Measurements from ENCODE around the gene CSH2.

CSH2 gene

GRCh38 chr17:63830904-63831491, 42.5 kb downstream of the CSH2 start:
- Histone ChIP-seq H3K27me3 (no peaks in the 10 kb centered on the region), H3K4me3 (ENCODE audit: low read depth in 1 of 2, low read length in 1 of 2) (no peak overlapping the region), H3K4me1 (ENCODE audit: control insufficient read depth in 1 of 2, insufficient read depth in 1 of 2, low read depth in 1 of 2, low read length in 1 of 2) (peaks cover 31 to 41% of the 10 kb centered on the region in 2 experiments), H3K9me3 (no peaks in the 10 kb centered on the region), H3K36me3 (peaks cover 69% of the 10 kb centered on the region), H3K27ac (peak overlapping the region; percentile 5)
- no peak for TF ChIP-seq CTCF (IDR thresholded peaks at IDR 0.05)

GRCh38 chr17:63830278-63830677, 43.2 kb downstream of the CSH2 start:
- Histone ChIP-seq H3K36me3 (peaks cover 62% of the 10 kb centered on the region), H3K9me3 (no peaks in the 10 kb centered on the region), H3K27me3 (no peaks in the 10 kb centered on the region), H3K27ac (no peak overlapping the region), H3K4me1 (ENCODE audit: control insufficient read depth in 1 of 2, insufficient read depth in 1 of 2, low read depth in 1 of 2, low read length in 1 of 2) (peaks cover 36 to 47% of the 10 kb centered on the region in 2 experiments), H3K4me3 (ENCODE audit: low read depth in 1 of 2, low read length in 1 of 2) (no peak overlapping the region)
- no peak for TF ChIP-seq CTCF (IDR thresholded peaks at IDR 0.05)

GRCh38 chr17:63828936-63829335, 44.5 kb downstream of the CSH2 start:
- Histone ChIP-seq H3K4me3 (ENCODE audit: low read depth in 1 of 2, low read length in 1 of 2) (no peak overlapping the region), H3K27ac (no peak overlapping the region), H3K4me1 (ENCODE audit: control insufficient read depth in 1 of 2, insufficient read depth in 1 of 2, low read depth in 1 of 2, low read length in 1 of 2) (peaks cover 25 to 36% of the 10 kb centered on the region in 2 experiments), H3K27me3 (no peaks in the 10 kb centered on the region), H3K9me3 (no peaks in the 10 kb centered on the region), H3K36me3 (peaks cover 57% of the 10 kb centered on the region)
- TF ChIP-seq CTCF (IDR thresholded peaks at IDR 0.05), result no peak

- TF ChIP-seq CTCF (IDR thresholded peaks at IDR 0.05), result no peak
- Histone ChIP-seq H3K4me3 (ENCODE audit: low read depth in 1 of 2, low read length in 1 of 2) (peak overlapping the region; percentile 96), H3K4me1 (ENCODE audit: control insufficient read depth in 1 of 2, insufficient read depth in 1 of 2, low read depth in 1 of 2, low read length in 1 of 2) (peaks cover 25 to 36% of the 10 kb centered on the region in 2 experiments), H3K9me3 (no peaks in the 10 kb centered on the region), H3K27ac (peak overlapping the region; percentile 92), H3K27me3 (no peaks in the 10 kb centered on the region), H3K36me3 (peaks cover 57% of the 10 kb centered on the region)
Observed at GRCh38 chr17:63827801-63828221, 45.7 kb downstream of the CSH2 start.

- H3K4me1 ChIP-seq (ENCODE audit: control insufficient read depth in 1 of 2, insufficient read depth in 1 of 2, low read depth in 1 of 2, low read length in 1 of 2), result peaks cover 25 to 36% of the 10 kb centered on the region in 2 experiments
- H3K27me3 ChIP-seq, result no peaks in the 10 kb centered on the region
- peak within 1 kb of the TSS; percentile 92 for H3K27ac ChIP-seq
- H3K36me3 ChIP-seq, result peaks cover 57% of the 10 kb centered on the region
- H3K9me3 ChIP-seq, result no peaks in the 10 kb centered on the region
- H3K4me3 ChIP-seq (ENCODE audit: low read depth in 1 of 2, low read length in 1 of 2), result peak within 1 kb of the TSS; percentile 96
- TF ChIP-seq CTCF (IDR thresholded peaks at IDR 0.05), result peak; percentile 57
Observed at GRCh38 chr17:63827002-63827800, 46.3 kb downstream of the CSH2 start, which contains the start of the genes FTSJ3 and PSMC5. Gene FTSJ3, minus strand, starts transcription at chr17:63827663. Its CDS starts 761 bp downstream, at chr17:63826902. Gene PSMC5, plus strand, starts transcription at chr17:63827431. Its CDS starts 60 bp downstream, at chr17:63827491.
